ENCODE measurements around the gene LAMC1. TPM values are rescaled to one million over a fixed set of nuclear protein-coding genes. Genes with fewer than 3 reads are reported as not detected.

LAMC1 gene
- polyA plus RNA-seq, result 40.9 to 76.4 TPM (median 66.6 TPM) in 3 replicates
- 211 TPM for polyA plus RNA-seq (2011; ENCODE audit: low read depth)
- polyA plus RNA-seq (2011; cell fraction: cytosol; rRNA removed), result 25.4 and 28.6 TPM in 2 replicates
- 140 and 179 TPM in 2 replicates for polyA plus RNA-seq (2011; cell fraction: nucleus; rRNA removed)
- 22.0 and 71.3 TPM in 2 replicates for polyA plus RNA-seq (2012; ENCODE audit: low replicate concordance)
- 69.5 to 154 TPM (median 153 TPM) in 3 replicates for polyA minus RNA-seq
- 52.0 TPM for polyA minus RNA-seq (2011; cell fraction: cytosol; rRNA and poly(A)+ RNA removed)
- 139 and 261 TPM in 2 replicates for polyA minus RNA-seq (2011; cell fraction: nucleus; rRNA and poly(A)+ RNA removed)

GRCh38 chr1:183023146-183023600 lies at the start of gene LAMC1:
Gene LAMC1, plus strand, starts transcription at chr1:183023420. Its CDS starts 297 bp downstream, at chr1:183023717.
- no peak for FAIRE-seq
- no peak for DNase-seq (ENCODE audit: low read depth, low spot score)
- H4K20me1 ChIP-seq (ENCODE audit: control insufficient read depth, extremely low read depth, insufficient read depth, low read length), result no peaks in the 10 kb centered on the region
- peaks cover 40% of the 10 kb centered on the region for H3K4me1 ChIP-seq (ENCODE audit: control insufficient read depth, extremely low read depth, insufficient read depth, low read length)
- TF ChIP-seq EZH2 (IDR thresholded peaks at IDR 0.05; ENCODE audit: low read length), result no peak
- no peak for TF ChIP-seq CTCF (optimal IDR thresholded peaks at IDR 0.05 in 1 of 3, IDR thresholded peaks at IDR 0.05 in 1 of 3, conservative IDR thresholded peaks at IDR 0.05 in 1 of 3; ENCODE audit: extremely low read depth in 1 of 3, insufficient read depth in 2 of 3, low read length in 3 of 3)
- H3K4me2 ChIP-seq (ENCODE audit: control insufficient read depth, extremely low read depth, insufficient read depth, low read depth, low read length), result peak within 1 kb of the TSS; percentile 99
- H3K36me3 ChIP-seq (ENCODE audit: control insufficient read depth in 2 of 2, extremely low read depth in 1 of 2, insufficient read depth in 2 of 2, low read length in 2 of 2), result no peaks in the 10 kb centered on the region
- H3K4me3 ChIP-seq (ENCODE audit: control insufficient read depth in 2 of 3, extremely low read depth in 1 of 3, insufficient read depth in 2 of 3, low read depth in 1 of 3, low read length in 3 of 3), result peak within 1 kb of the TSS; percentile 78 to 94 (median 93)
- peak within 1 kb of the TSS; percentile 98 for H3K9ac ChIP-seq (ENCODE audit: control insufficient read depth, extremely low read depth, insufficient read depth, low read length)
- H3K9me3 ChIP-seq (ENCODE audit: control insufficient read depth, low read depth, low read length), result no peaks in the 10 kb centered on the region
- H3K79me2 ChIP-seq (ENCODE audit: control insufficient read depth, insufficient read depth, low read length), result peaks cover 36% of the 10 kb centered on the region
- dilution Hi-C loops (cut with MboI; ENCODE audit: extremely low pct_ligation_motif_present, low sequenced_read_pairs), result no loop called here
- H2AFZ ChIP-seq (ENCODE audit: control insufficient read depth, low read length), result peak within 1 kb of the TSS; percentile 83
- H3K27me3 ChIP-seq (ENCODE audit: control insufficient read depth, extremely low read depth, insufficient read depth, low read length), result no peaks in the 10 kb centered on the region
- H3K27ac ChIP-seq (ENCODE audit: control insufficient read depth, insufficient read depth, low read length), result peak within 1 kb of the TSS; percentile 100
- H3K9me1 ChIP-seq (ENCODE audit: control insufficient read depth, extremely low read depth, insufficient read depth, low read length), result no peaks in the 10 kb centered on the region

GRCh38 chr1:182974506-182975191 lies 48.6 kb upstream of the LAMC1 start:
- Histone ChIP-seq H2AFZ (ENCODE audit: control insufficient read depth, low read length) (no peak overlapping the region), H3K4me3 (ENCODE audit: control insufficient read depth in 2 of 3, extremely low read depth in 1 of 3, insufficient read depth in 2 of 3, low read depth in 1 of 3, low read length in 3 of 3) (no peak overlapping the region), H3K9me1 (ENCODE audit: control insufficient read depth, extremely low read depth, insufficient read depth, low read length) (no peaks in the 10 kb centered on the region), H3K27me3 (ENCODE audit: control insufficient read depth, extremely low read depth, insufficient read depth, low read length) (no peaks in the 10 kb centered on the region), H3K4me2 (ENCODE audit: control insufficient read depth, extremely low read depth, insufficient read depth, low read depth, low read length) (no peak overlapping the region), H3K36me3 (ENCODE audit: control insufficient read depth in 2 of 2, extremely low read depth in 1 of 2, insufficient read depth in 2 of 2, low read length in 2 of 2) (no peaks in the 10 kb centered on the region), H3K9ac (ENCODE audit: control insufficient read depth, extremely low read depth, insufficient read depth, low read length) (no peak overlapping the region), H4K20me1 (ENCODE audit: control insufficient read depth, extremely low read depth, insufficient read depth, low read length) (no peaks in the 10 kb centered on the region), H3K79me2 (ENCODE audit: control insufficient read depth, insufficient read depth, low read length) (no peaks in the 10 kb centered on the region), H3K9me3 (ENCODE audit: control insufficient read depth, low read depth, low read length) (no peaks in the 10 kb centered on the region), H3K4me1 (ENCODE audit: control insufficient read depth, extremely low read depth, insufficient read depth, low read length) (peaks cover 7% of the 10 kb centered on the region), H3K27ac (ENCODE audit: control insufficient read depth, insufficient read depth, low read length) (no peak overlapping the region)
- no peak for TF ChIP-seq CTCF (optimal IDR thresholded peaks at IDR 0.05 in 1 of 3, IDR thresholded peaks at IDR 0.05 in 1 of 3, conservative IDR thresholded peaks at IDR 0.05 in 1 of 3; ENCODE audit: extremely low read depth in 1 of 3, insufficient read depth in 2 of 3, low read length in 3 of 3)
- no peak for TF ChIP-seq EZH2 (IDR thresholded peaks at IDR 0.05; ENCODE audit: low read length)
- dilution Hi-C loops (cut with MboI; ENCODE audit: extremely low pct_ligation_motif_present, low sequenced_read_pairs), result no loop called here
- DNase-seq (ENCODE audit: low read depth, low spot score), result no peak
- peak; percentile 43 for FAIRE-seq

Data from keratinocyte (primary cell).